Ectodermal cell (in vitro differentiated cells): ENCODE results near the gene PLEKHG4.

Experiments used
- H3K27ac ChIP-seq: 2 replicates; pipeline ENCODE4 v1.7.0; 2013; ENCODE audit warnings: mild to moderate bottlenecking, low read depth, low read length; ENCODE audit not compliant: insufficient read depth, poor library complexity, severe bottlenecking
- H3K27me3 ChIP-seq: 2 replicates; pipeline ENCODE4 v1.7.0; 2013; ENCODE audit warnings: mild to moderate bottlenecking, low read length; ENCODE audit not compliant: insufficient read depth, control insufficient read depth, poor library complexity, severe bottlenecking
- H3K36me3 ChIP-seq: one replicate; pipeline ENCODE4 v1.7.0; 2013; ENCODE audit warnings: low read length; ENCODE audit not compliant: control insufficient read depth, insufficient read depth
- H3K4me1 ChIP-seq: one replicate; pipeline ENCODE4 v1.7.0; 2013; ENCODE audit warnings: low read length; ENCODE audit not compliant: control insufficient read depth, insufficient read depth
- H3K4me3 ChIP-seq: 2 replicates; pipeline ENCODE4 v1.7.0; 2013; ENCODE audit warnings: low read depth, low read length, control low read depth; ENCODE audit not compliant: insufficient read depth
- H3K9me3 ChIP-seq: 2 replicates; pipeline ENCODE4 v1.7.0; 2013; ENCODE audit warnings: mild to moderate bottlenecking, low read length, moderate library complexity; ENCODE audit not compliant: control insufficient read depth
- WGBS, 2 experiments: methylation state at CpG; one replicate each; pipeline ENCODE4 v1.1.7; 2013; ENCODE audit warnings: missing lambda C conversion rate in 2 of 2; 5-methylcytosine and 5-hydroxymethylcytosine counted together

The PLEKHG4 gene

GRCh38 chr16:67333315-67333714 lies 54.0 kb downstream of the PLEKHG4 start:
- Histone ChIP-seq H3K9me3 (no peaks in the 10 kb centered on the region), H3K4me3 (no peak overlapping the region), H3K36me3 (no peaks in the 10 kb centered on the region), H3K27ac (no peak overlapping the region), H3K4me1 (no peaks in the 10 kb centered on the region), H3K27me3 (no peaks in the 10 kb centered on the region)
- 64 to 76% methylated on average over 2 of the region's 2 CpGs for WGBS, 2 experiments

GRCh38 chr16:67336116-67336515 lies 56.8 kb downstream of the PLEKHG4 start:
- Histone ChIP-seq H3K4me1 (no peaks in the 10 kb centered on the region), H3K27me3 (no peaks in the 10 kb centered on the region)
- 100% methylated on average over 1 of the region's 1 CpG; no CpG with 5 or more reads in 1 of the 2 experiments for WGBS, 2 experiments

GRCh38 chr16:67336648-67337047 lies 57.3 kb downstream of the PLEKHG4 start:
- no peaks in the 10 kb centered on the region for H3K9me3 ChIP-seq
- WGBS, 2 experiments: 83% methylated on average over 1 of the region's 1 CpG
- H3K27me3 ChIP-seq: no peaks in the 10 kb centered on the region
- no peaks in the 10 kb centered on the region for H3K4me1 ChIP-seq
- H3K4me3 ChIP-seq: no peak overlapping the region
- no peaks in the 10 kb centered on the region for H3K36me3 ChIP-seq
- no peak overlapping the region for H3K27ac ChIP-seq

More at GRCh38 chr16:67336116-67336515, 56.8 kb downstream of the PLEKHG4 start:
- H3K9me3 ChIP-seq: no peaks in the 10 kb centered on the region
- H3K27ac ChIP-seq: no peak overlapping the region
- H3K4me3 ChIP-seq: no peak overlapping the region
- no peaks in the 10 kb centered on the region for H3K36me3 ChIP-seq
